ENCODE measurements around the gene SEMA4B.

The SEMA4B gene

GRCh38 chr15:90207252-90207651 lies 6.1 kb downstream of the SEMA4B start:
- DNase-seq (ENCODE audit: low read depth, low spot score): no peak

GRCh38 chr15:90208356-90208755 lies 7.2 kb downstream of the SEMA4B start:
- no peak for DNase-seq (ENCODE audit: low read depth, low spot score)

DNA sequence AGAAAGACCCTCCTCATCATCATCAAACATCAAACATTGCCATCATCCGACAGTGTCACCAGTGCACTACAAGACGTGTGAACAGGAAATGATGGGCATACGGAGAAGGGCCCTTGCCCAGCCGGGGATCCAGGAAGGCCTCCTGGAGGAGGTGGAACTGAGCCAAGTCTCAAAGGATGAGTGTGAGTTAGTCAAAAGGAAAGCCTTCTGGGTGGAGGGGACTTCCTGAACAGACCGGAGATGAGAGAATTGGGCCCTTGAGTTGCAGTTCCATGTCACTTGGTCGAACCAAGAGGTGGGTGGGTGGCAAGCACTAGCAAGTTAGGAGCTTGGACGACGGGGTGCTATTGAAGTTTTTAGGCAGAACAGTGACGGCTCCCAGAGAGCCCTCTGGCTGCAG lies 8.5 kb downstream of the SEMA4B start:
- DNase-seq (ENCODE audit: low read depth, low spot score): no peak

DNA sequence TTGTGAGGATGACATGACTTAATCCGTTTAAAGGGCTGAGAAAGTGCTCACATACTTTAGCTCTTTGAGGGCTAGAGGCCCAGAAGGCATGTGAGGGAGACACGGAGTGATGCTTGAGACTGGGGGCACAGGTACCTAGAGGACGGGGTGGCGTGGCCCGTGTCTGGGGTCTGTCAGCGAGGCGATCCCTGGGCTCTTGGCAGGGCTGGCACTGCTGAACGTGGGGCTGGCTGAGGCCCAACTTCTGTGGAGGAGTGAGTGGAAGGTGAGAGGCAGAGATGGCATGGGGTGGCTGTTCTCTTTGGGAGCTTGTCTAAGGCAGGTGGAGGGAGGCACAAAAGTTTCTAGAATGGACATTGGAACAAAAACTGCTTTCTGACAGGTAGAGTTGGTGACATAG lies 9.5 kb downstream of the SEMA4B start:
- no peak for DNase-seq (ENCODE audit: low read depth, low spot score)

DNA sequence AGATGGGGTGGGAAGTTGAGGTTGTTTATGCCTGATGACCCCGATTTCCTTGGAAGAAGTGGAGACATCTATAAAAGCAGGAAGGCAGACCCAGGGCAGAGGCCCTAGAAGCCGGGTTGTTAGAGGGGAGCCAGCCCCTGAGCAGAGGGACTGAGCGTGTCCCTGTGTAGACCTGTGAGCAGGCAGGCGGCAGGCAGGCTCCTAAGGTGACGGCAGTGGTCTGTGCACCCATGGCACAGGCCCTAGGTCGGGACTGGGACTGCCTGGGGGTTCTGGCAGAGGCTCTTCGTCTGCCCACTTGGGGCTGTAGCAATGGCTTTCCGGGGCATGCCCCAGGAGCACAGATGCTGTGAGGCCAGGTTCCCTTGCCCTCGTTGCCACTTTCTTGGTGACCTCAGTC lies 9.9 kb downstream of the SEMA4B start:
- no peak for DNase-seq (ENCODE audit: low read depth, low spot score)

DNA sequence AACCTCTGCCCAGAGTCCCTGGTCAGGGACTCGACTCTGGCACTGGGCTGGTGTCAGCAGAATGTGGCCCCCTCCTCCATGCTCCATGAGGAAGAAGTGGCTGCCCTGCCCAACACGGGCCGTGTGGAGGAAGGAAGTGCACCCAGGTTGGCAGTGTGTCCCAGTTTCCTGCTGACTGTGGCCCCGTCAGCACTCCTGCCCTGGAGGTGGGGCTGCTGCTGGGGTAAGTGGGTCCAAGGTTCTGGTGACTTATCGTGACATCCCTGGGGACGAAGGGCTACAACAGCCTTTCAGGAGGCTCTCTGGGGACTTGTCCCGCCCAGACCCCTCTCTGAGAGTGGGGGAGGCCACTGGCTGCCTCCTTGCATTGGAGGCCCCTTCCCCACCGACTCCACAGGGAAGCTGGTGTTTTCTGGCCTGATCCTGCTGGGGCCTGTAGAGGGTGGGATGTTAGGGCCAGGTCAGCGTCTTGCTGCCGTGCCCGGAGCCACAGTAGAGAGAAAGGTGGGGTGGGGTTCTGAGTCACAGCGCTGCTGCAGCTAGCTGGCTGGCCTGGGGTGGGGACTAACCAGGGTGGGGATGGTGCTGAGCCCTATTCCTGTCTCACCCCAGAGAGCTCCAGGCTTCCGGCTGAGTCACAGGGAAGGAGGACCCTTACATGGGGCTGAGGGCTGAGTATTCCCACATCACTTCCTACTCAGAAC lies 10.5 kb downstream of the SEMA4B start:
- no peak for DNase-seq (ENCODE audit: low read depth, low spot score)

- no peak for DNase-seq (ENCODE audit: low read depth, low spot score)
Observed at GRCh38 chr15:90212221-90213098, 11.3 kb downstream of the SEMA4B start.

GRCh38 chr15:90213122-90213817 lies 12.1 kb downstream of the SEMA4B start:
- no peak for DNase-seq (ENCODE audit: low read depth, low spot score)

DNA sequence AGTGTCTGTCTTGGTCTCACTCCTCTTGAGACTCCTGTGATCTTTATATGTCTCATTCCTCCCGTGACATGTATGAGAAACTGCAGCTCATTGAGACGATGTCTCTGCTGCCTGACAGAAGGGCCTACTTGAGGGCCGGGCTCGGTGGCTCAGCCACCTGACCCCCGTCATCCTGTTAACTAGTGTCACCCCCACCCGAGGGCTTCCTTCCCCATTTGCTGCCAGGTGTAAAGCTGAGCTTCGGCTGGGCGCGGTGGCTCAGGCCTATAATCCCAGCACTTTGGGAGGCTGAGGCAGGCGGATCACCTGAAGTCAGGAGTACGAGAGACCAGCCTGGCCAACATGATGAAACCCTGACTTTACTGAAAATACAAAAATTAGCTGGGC lies 12.7 kb downstream of the SEMA4B start:
- no peak for DNase-seq (ENCODE audit: low read depth, low spot score)

DNA sequence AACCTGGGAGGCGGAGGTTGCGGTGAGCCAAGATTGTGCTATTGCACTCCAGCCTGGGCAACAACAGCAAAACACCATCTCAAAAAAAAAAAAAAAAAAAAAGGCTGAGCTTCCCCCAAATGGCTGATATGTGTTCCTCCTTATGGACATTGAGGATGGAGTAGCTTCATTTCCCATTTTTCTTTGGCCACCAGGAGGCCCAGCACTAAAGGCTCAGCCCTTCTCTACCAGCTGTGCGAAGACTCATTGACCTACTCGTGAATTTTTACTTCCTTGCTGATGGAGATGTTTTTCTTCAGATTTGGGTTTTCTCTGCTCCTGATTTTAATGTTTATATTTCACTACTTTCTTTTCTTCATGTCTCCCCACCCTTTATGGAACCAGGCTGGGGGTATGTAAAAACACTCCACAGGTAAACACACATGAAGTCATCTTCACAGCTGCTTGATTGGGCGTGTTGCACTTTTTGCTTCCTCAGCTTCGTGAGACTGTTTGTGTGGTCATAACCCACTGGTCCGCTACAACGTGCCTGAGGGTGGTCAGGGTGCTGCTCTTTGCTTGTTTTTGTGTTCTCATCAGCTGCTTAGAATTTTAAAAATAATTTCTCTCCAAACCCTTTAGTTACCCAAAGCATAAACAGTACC lies 13.5 kb downstream of the SEMA4B start:
- DNase-seq (ENCODE audit: low read depth, low spot score): no peak

- no peak for DNase-seq (ENCODE audit: low read depth, low spot score)
Observed at GRCh38 chr15:90217671-90218394, 16.7 kb downstream of the SEMA4B start.

DNA sequence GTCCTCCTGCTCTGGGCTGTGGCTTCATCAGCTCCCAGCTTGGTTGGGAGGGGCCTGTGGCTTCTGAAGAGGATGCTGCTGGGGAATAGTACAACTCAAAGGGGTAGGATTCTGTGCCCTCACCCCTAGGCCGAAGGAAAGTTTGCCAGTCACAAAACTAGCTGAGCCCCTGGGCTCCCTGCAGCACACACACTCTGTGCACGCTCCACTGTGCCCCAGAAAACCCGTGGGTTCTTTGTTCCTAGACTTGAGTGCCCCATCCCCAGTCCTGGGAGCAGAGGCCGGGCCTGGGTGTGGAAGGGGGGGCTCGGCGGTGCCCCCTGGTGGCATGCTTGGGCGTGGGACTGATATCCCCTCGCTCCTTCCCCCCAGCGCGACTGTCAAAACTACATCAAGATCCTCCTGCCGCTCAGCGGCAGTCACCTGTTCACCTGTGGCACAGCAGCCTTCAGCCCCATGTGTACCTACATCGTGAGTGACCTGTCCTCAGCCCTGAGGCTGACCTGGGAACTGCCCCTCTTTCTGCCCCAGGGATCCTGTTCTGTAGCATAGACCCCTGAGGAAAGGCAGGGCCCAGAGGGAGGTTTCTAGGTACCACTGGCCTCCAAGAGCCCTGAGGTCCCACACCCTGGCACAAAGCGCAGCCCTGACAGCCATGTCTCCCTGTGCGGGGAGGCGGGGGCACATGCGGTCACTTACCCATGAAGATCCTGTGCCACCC lies 18.5 kb downstream of the SEMA4B start:
- peak; percentile 33 for DNase-seq (ENCODE audit: low read depth, low spot score)

DNA sequence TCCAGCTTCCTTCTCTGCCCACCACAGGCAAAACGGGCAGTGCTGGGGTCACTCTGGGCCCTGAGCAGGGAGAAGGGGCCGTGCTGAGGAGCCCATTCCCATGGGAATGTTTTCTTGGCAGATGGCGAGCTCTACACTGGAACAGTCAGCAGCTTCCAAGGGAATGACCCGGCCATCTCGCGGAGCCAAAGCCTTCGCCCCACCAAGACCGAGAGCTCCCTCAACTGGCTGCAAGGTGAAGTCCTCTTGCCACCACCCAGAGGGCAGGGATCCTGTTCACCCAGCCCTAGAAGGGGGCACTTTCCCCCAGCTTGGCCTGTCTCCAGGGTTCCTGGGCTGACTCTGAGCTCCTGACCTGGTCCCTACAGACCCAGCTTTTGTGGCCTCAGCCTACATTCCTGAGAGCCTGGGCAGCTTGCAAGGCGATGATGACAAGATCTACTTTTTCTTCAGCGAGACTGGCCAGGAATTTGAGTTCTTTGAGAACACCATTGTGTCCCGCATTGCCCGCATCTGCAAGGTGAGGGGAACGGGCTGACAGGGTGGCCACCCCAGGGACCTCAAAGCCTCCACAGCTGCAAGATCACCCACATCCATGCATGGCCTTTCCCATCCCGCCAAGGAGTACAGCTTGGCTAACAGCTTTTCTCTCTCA lies 20.2 kb downstream of the SEMA4B start:
- DNase-seq (ENCODE audit: low read depth, low spot score): no peak

GRCh38 chr15:90222547-90222946 lies 21.4 kb downstream of the SEMA4B start:
- no peak for DNase-seq (ENCODE audit: low read depth, low spot score)

- no peak for DNase-seq (ENCODE audit: low read depth, low spot score)
Observed at GRCh38 chr15:90223441-90224165, 22.5 kb downstream of the SEMA4B start.

GRCh38 chr15:90225047-90225446 lies 23.9 kb downstream of the SEMA4B start:
- DNase-seq (ENCODE audit: low read depth, low spot score): no peak

DNA sequence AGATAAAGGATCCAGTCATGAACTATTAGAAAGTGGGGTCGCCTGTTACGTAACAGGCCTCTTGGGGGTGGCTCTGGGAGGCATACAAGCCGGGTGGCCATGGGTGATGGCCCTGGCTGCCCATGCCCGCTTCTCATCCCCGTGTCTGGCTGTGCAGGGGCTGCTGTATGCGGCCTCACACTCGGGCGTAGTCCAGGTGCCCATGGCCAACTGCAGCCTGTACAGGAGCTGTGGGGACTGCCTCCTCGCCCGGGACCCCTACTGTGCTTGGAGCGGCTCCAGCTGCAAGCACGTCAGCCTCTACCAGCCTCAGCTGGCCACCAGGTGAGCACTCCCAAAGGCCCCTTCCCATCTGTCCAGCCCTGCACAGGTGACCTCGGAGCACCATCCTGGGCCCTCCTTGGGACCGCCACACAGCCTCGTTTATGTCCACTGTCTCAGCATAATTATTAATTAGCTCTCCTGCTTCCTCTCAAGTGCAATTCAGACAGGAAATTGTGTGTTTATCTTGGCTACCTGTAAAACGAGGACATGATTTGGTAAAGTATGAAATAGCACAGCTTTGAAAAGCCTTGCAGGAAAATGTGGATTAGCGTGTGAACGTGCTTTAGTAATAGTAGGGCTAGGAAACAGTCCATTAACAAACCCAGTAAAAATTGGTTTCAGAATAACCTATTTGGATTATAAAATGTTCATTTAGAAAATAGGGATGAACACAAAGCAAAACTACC lies 24.5 kb downstream of the SEMA4B start:
- DNase-seq (ENCODE audit: low read depth, low spot score): no peak

DNA sequence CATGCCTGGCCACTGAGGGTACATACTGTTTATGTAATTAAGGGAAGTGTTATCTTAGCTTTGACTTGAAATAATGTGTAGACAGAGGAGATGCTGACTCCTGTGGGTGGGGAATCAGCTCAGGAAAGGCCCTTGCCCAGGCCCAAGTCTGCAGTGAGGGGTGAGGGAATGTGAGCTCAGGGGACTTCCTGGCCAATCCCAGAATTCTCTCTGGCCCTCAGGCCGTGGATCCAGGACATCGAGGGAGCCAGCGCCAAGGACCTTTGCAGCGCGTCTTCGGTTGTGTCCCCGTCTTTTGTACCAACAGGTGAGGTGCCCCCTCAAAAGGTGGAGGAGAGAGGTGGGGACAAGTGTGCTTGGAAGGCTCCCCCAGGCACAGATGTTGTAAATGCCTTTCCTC lies 26.2 kb downstream of the SEMA4B start:
- DNase-seq (ENCODE audit: low read depth, low spot score): no peak
